BLaER1 treated with 17β-estradiol and CSF1 and Interleukin-3, amounts not matched to agents 10 nM and 100 nM (cell line): ENCODE data around the gene TMEM273.

Experiments
- H3K27ac ChIP-seq, 11 experiments: shearing (Covaris generic); formaldehyde crosslinking; 2 replicates each; pipeline ENCODE4 v1.8.1; 2022
- H3K27me3 ChIP-seq, 11 experiments: shearing (Covaris generic); formaldehyde crosslinking; 2 replicates each; pipeline ENCODE4 v1.8.1; 2022
- H3K36me3 ChIP-seq, 11 experiments: shearing (Covaris generic); formaldehyde crosslinking; 2 replicates each; pipeline ENCODE4 v1.8.1; 2022
- H3K4me1 ChIP-seq, 10 experiments: shearing (Covaris generic); formaldehyde crosslinking; 2 replicates each; pipeline ENCODE4 v1.8.1; 2022
- H3K4me2 ChIP-seq, 11 experiments: shearing (Covaris generic); formaldehyde crosslinking; 2 replicates each; pipeline ENCODE4 v1.8.1; 2022
- H3K4me3 ChIP-seq, 10 experiments: shearing (Covaris generic); formaldehyde crosslinking; 2 replicates each; pipeline ENCODE4 v1.8.1; 2022
- H3K9ac ChIP-seq, 11 experiments: shearing (Covaris generic); formaldehyde crosslinking; 2 replicates each; pipeline ENCODE4 v1.8.1; 2022
- H3K9me3 ChIP-seq, 11 experiments: shearing (Covaris generic); formaldehyde crosslinking; replicated peaks in 1 of 11; 2 replicates each; pipeline ENCODE4 v1.8.1; 2022
- H4K20me1 ChIP-seq, 11 experiments: shearing (Covaris generic); formaldehyde crosslinking; 2 replicates each; pipeline ENCODE4 v1.8.1; 2022
- Cebpa-rat ChIP-seq, 11 experiments: shearing (Covaris generic); IDR thresholded peaks; 2 replicates each; pipeline ENCODE4 v1.8.1; 2022

The TMEM273 gene

DNA sequence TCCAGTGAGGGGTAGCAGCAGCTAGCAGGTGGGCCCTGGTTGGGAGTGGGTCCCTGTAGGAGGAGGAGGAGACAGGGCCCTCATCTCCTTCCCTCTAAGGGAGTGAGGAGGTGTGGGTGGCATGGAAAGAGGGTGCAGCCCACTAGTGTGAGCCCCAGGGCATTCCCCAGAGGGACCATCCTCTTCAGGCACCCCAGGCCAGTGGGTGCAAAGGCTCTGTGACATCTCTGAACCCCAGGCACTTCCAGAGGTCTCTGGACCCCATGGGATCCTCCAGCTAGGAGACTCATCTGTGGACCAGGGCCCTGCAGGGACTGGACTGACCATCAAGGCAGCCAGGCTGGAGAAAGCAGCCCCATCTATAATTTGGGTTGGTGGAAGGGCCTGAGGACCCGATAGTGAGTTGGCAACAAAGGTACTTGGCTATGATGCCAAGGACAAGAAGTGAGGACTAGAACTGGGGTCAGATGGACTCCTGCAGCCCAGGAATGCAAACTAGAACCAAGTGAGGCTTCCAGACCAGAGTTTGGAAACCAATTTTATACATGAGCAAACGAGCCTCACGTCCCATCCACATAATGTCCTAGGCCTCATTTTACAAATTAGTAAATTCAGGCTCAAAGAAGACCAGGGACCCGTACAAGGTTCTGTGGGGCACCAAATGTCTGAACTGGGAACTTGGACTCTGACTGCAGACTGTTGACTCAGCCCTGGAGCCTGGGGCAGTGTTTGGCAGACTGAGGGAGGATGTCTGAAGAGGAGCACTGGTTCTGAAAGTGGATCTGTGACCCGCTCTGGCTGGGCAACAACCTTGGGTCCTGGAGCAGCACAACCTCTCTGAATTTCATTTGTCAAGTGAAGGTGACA, 71.4 kb downstream of the TMEM273 start:
- peaks cover 0 to 13% (median 9%) of the 10 kb centered on the region in 10 experiments; a peak in 11 of 20 replicates for H3K4me1 ChIP-seq
- H3K4me2 ChIP-seq, result peak overlapping the region in 7 of 11 experiments; percentile 24 to 43 (median 34); a peak in 7 of 22 replicates
- H3K9ac ChIP-seq, result no peak overlapping the region
- no peaks in the 10 kb centered on the region for H3K36me3 ChIP-seq
- no peaks in the 10 kb centered on the region; a peak in 1 of 22 replicates for H4K20me1 ChIP-seq
- no peak for TF ChIP-seq Cebpa-rat (IDR thresholded peaks at IDR 0.05)
- H3K27ac ChIP-seq, result no peak overlapping the region
- H3K27me3 ChIP-seq, result peaks cover 35 to 46% (median 40%) of the 10 kb centered on the region in 11 experiments
- no peak overlapping the region for H3K4me3 ChIP-seq
- H3K9me3 ChIP-seq, result no peaks in the 10 kb centered on the region

DNA sequence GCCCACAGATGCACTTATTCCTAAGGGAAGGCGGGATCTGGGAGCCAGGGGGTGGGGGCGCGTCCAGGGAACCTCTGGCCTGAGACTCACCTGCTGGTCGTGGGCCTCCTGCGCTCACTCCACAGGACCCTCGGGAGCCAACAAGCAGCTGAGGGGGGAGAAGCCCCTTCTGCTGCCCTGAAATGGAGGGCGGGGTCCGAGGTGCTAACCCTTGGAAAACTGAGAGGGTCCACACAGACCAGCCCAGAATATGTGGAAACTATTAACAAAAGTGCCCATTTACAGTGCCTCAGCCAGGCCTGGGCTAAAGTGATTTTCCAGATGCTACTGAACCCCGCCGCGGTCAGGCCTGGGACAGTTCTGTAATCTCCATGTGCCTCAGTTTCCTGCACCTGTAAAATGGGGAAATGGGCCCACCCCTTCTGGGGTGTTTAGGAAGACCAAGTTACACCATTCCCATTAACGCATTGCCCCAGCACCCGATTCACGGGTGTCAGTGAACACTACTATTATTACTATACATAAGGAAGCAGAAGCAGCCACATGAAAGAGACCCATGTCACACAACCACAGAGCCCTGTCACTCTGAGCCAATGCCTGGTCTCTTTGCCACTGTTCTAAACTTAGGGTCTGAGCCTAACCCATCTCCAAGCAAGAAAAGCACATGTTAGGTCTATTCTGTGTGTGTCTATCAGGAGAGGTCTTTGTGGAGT, 72.2 kb downstream of the TMEM273 start:
- Histone ChIP-seq H3K27me3 (peaks cover 35 to 46% (median 40%) of the 10 kb centered on the region in 11 experiments), H3K9ac (no peak overlapping the region), H3K4me3 (no peak overlapping the region), H3K36me3 (no peaks in the 10 kb centered on the region), H3K4me1 (peaks cover 0 to 13% (median 9%) of the 10 kb centered on the region in 10 experiments; a peak in 11 of 20 replicates), H3K4me2 (peak overlapping the region in 7 of 11 experiments; percentile 24 to 43 (median 34); a peak in 10 of 22 replicates), H3K9me3 (no peaks in the 10 kb centered on the region), H4K20me1 (no peaks in the 10 kb centered on the region; a peak in 1 of 22 replicates), H3K27ac (no peak overlapping the region)
- no peak for TF ChIP-seq Cebpa-rat (IDR thresholded peaks at IDR 0.05)

DNA sequence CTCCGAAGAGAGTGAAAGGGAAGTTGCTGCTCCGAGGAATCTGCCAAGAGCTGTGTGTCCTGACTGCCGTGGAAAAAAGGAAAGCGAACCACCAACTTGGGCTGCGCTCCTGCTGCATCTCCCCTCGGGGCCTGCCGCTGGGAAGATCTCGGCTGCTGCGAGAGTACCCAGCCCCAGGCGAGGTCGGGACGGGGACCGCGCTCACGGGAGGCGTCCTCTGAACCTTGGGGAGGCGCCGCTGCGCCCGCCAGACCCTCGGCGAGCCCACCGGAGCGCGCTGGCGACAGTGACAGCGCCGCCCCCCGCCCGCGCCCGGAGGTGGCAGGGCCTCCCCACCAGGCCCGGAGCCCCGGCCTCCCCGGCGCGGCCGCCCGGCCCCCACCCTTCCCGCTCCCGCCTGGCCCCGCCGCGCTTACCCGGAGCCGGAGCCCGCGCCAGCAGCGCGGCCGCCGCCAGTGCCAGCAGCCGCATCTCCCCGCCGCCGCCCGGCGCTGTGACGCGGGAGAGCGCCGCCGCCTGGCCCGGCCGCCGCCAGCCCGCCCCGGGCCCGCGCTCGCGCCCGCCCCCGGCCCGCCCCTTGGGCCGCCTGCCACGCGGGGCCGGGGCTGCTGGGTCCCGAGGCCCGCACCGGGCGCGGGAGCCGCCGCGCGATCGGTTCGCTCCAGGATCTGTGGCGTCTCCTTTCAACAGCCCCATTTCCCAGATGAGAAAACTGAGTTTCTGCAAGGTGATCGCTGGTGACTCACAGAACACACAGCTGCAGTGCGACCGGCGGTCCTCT, 73.0 kb downstream of the TMEM273 start, which contains the start of gene VSTM4:
Gene VSTM4 (minus strand): TSS at position 508 of the 781 bp plus-strand sequence. CDS start 37 bp downstream, at position 471.
- no peak within 1 kb of the TSS for H3K4me3 ChIP-seq
- no peak within 1 kb of the TSS for H3K27ac ChIP-seq
- H4K20me1 ChIP-seq, result no peaks in the 10 kb centered on the region; a peak in 1 of 22 replicates
- peaks cover 35 to 46% (median 40%) of the 10 kb centered on the region in 11 experiments for H3K27me3 ChIP-seq
- H3K4me1 ChIP-seq, result peaks cover 0 to 13% (median 9%) of the 10 kb centered on the region in 10 experiments; a peak in 11 of 20 replicates
- no peaks in the 10 kb centered on the region for H3K36me3 ChIP-seq
- no peak for TF ChIP-seq Cebpa-rat (IDR thresholded peaks at IDR 0.05)
- H3K9ac ChIP-seq, result no peak within 1 kb of the TSS
- H3K4me2 ChIP-seq, result peak within 1 kb of the TSS in 9 of 11 experiments; percentile 16 to 43 (median 34); a peak in 12 of 22 replicates
- no peaks in the 10 kb centered on the region for H3K9me3 ChIP-seq

DNA sequence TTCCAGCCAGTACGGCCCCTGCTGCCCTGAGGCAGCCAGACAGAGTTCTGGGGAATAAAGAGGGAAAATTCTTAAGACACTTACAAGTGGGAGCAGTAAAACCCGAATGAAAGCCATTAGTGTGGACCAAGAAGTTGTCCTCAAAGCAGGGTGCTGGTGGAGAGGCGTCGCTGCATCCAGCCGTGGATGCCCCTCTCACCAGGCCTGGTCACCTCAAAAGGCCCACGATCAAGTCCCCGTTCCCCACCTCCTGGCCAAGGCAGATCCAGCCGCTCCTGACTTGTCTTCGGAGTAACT, 73.5 kb downstream of the TMEM273 start:
- Histone ChIP-seq H3K9me3 (no peaks in the 10 kb centered on the region), H4K20me1 (no peaks in the 10 kb centered on the region; a peak in 1 of 22 replicates), H3K27ac (no peak overlapping the region), H3K4me2 (peak overlapping the region in 1 of 11 experiments; percentile 33; a peak in 1 of 22 replicates), H3K4me1 (peaks cover 0 to 13% (median 9%) of the 10 kb centered on the region in 10 experiments; a peak in 11 of 20 replicates), H3K9ac (no peak overlapping the region), H3K4me3 (no peak overlapping the region), H3K36me3 (no peaks in the 10 kb centered on the region), H3K27me3 (peaks cover 35 to 46% (median 40%) of the 10 kb centered on the region in 11 experiments)
- no peak for TF ChIP-seq Cebpa-rat (IDR thresholded peaks at IDR 0.05)

DNA sequence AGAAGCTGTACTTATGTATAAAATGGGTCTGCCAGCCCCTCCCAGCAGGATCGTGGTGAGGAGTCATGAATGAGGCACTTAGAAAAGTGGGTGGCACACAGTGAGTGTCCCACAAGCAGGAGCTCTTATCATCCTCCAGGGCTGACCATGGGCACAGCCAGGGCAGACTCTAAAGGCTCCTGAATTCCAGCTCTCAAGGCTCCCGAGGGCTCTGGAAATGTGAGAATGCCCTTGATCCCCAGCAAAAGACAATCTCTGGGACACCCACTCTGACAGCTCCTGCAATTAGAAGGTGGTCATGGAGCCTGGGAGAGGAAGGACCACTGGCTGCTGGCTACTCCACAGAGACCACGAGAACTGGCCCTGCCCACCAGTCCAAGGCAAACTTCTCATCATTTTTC, 74.5 kb downstream of the TMEM273 start:
- Histone ChIP-seq H3K9ac (no peak overlapping the region), H3K4me2 (no peak overlapping the region), H3K36me3 (no peaks in the 10 kb centered on the region), H3K9me3 (no peaks in the 10 kb centered on the region), H3K27me3 (peaks cover 35 to 46% (median 40%) of the 10 kb centered on the region in 11 experiments), H3K27ac (no peak overlapping the region), H3K4me3 (no peak overlapping the region), H3K4me1 (peaks cover 0 to 13% (median 9%) of the 10 kb centered on the region in 10 experiments; a peak in 11 of 20 replicates), H4K20me1 (no peaks in the 10 kb centered on the region; a peak in 1 of 22 replicates)
- TF ChIP-seq Cebpa-rat (IDR thresholded peaks at IDR 0.05), result no peak

GRCh38 chr10:49112851-49113250, 75.3 kb downstream of the TMEM273 start:
- Histone ChIP-seq H3K27me3 (peaks cover 35 to 46% (median 40%) of the 10 kb centered on the region in 11 experiments), H4K20me1 (no peaks in the 10 kb centered on the region; a peak in 1 of 22 replicates), H3K27ac (no peak overlapping the region), H3K9ac (no peak overlapping the region), H3K9me3 (no peaks in the 10 kb centered on the region), H3K4me2 (no peak overlapping the region), H3K36me3 (no peaks in the 10 kb centered on the region), H3K4me3 (no peak overlapping the region), H3K4me1 (peaks cover 0 to 13% (median 9%) of the 10 kb centered on the region in 10 experiments; a peak in 11 of 20 replicates)
- TF ChIP-seq Cebpa-rat (IDR thresholded peaks at IDR 0.05), result no peak

GRCh38 chr10:49112098-49112497, 76.1 kb downstream of the TMEM273 start:
- Histone ChIP-seq H4K20me1 (no peaks in the 10 kb centered on the region; a peak in 1 of 22 replicates), H3K27me3 (peaks cover 35 to 43% (median 38%) of the 10 kb centered on the region in 11 experiments), H3K4me1 (peaks cover 0 to 13% (median 9%) of the 10 kb centered on the region in 10 experiments; a peak in 11 of 20 replicates), H3K9ac (no peak overlapping the region), H3K36me3 (no peaks in the 10 kb centered on the region), H3K27ac (no peak overlapping the region), H3K4me3 (no peak overlapping the region), H3K4me2 (no peak overlapping the region), H3K9me3 (no peaks in the 10 kb centered on the region)
- no peak for TF ChIP-seq Cebpa-rat (IDR thresholded peaks at IDR 0.05)

DNA sequence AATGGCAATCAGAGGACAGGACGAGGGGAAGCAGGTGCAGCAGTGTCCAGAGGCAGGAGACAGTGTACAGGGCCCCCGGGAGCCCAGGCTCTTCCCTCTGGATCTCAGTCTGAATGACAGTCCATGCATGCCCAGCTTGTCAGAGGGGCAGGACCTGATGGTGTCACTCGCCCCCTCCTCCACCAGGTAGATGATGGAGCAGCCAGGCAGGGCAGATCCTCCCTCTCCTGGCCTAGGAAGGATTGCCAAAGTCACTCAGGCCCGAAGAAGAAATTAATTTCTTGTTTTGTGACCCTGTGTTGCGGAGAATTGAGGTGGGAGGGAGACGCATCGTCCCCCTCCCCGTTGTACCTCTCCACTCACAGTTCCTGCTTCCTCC, 76.9 kb downstream of the TMEM273 start:
- H3K9ac ChIP-seq, result no peak overlapping the region
- no peak overlapping the region for H3K4me3 ChIP-seq
- no peaks in the 10 kb centered on the region; a peak in 1 of 22 replicates for H4K20me1 ChIP-seq
- no peak overlapping the region for H3K4me2 ChIP-seq
- H3K4me1 ChIP-seq, result peaks cover 0 to 8% (median 7%) of the 10 kb centered on the region in 10 experiments; a peak in 13 of 20 replicates
- H3K27me3 ChIP-seq, result peaks cover 30 to 38% (median 32%) of the 10 kb centered on the region in 11 experiments
- H3K9me3 ChIP-seq, result no peaks in the 10 kb centered on the region
- H3K27ac ChIP-seq, result no peak overlapping the region
- no peaks in the 10 kb centered on the region for H3K36me3 ChIP-seq
- no peak for TF ChIP-seq Cebpa-rat (IDR thresholded peaks at IDR 0.05)
